Endothelial cell of umbilical vein (primary cell): Measurements from ENCODE around the gene SMAD5.

ENCODE experiments used
- EZH2 ChIP-seq: IDR thresholded peaks from 2 replicates; pipeline ENCODE4 v1.6.1; 2012; ENCODE audit warnings: borderline replicate concordance, low read depth, mild to moderate bottlenecking, moderate library complexity, low read length, inconsistent platforms; ENCODE audit not compliant: severe bottlenecking
- FOS ChIP-seq: IDR thresholded peaks from 2 replicates; pipeline ENCODE4 v1.6.1; 2011; ENCODE audit warnings: mild to moderate bottlenecking, low read length, moderate library complexity, borderline replicate concordance; ENCODE audit not compliant: insufficient read depth
- JUN ChIP-seq: IDR thresholded peaks from 2 replicates; pipeline ENCODE4 v1.6.1; 2011; ENCODE audit warnings: borderline replicate concordance, low read depth; ENCODE audit not compliant: insufficient read length, insufficient read depth
- POLR2A ChIP-seq: IDR thresholded peaks from 2 replicates; pipeline ENCODE4 v1.6.1; 2012; ENCODE audit warnings: low read depth, mild to moderate bottlenecking, control low read depth, low read length
- TF ChIP-seq, protein P1 (sequence below), 2 donors: IDR thresholded peaks; 1 replicate in 1 of 2; 2 replicates in 1 of 2; pipeline ENCODE4 v1.5.1; 2011; ENCODE audit warnings: low read length in 2 of 2, mild to moderate bottlenecking in 2 of 2, moderate library complexity in 2 of 2, control low read depth in 1 of 2, inconsistent platforms in 1 of 2, low read depth in 1 of 2; ENCODE audit not compliant: insufficient read depth in 1 of 2; ENCODE audit errors: extremely low read depth in 1 of 2

GRCh38 chr5:136188859-136189258 lies 56.2 kb downstream of the SMAD5 start:
- TF ChIP-seq, protein P1, sequence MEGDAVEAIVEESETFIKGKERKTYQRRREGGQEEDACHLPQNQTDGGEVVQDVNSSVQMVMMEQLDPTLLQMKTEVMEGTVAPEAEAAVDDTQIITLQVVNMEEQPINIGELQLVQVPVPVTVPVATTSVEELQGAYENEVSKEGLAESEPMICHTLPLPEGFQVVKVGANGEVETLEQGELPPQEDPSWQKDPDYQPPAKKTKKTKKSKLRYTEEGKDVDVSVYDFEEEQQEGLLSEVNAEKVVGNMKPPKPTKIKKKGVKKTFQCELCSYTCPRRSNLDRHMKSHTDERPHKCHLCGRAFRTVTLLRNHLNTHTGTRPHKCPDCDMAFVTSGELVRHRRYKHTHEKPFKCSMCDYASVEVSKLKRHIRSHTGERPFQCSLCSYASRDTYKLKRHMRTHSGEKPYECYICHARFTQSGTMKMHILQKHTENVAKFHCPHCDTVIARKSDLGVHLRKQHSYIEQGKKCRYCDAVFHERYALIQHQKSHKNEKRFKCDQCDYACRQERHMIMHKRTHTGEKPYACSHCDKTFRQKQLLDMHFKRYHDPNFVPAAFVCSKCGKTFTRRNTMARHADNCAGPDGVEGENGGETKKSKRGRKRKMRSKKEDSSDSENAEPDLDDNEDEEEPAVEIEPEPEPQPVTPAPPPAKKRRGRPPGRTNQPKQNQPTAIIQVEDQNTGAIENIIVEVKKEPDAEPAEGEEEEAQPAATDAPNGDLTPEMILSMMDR (IDR thresholded peaks at IDR 0.05; ENCODE audit: extremely low read depth in 1 of 2, insufficient read depth in 1 of 2, low read depth in 1 of 2, low read length in 2 of 2), result no peak
- no peak for TF ChIP-seq JUN
- no peak for TF ChIP-seq POLR2A
- TF ChIP-seq EZH2, result no peak
- TF ChIP-seq FOS, result no peak
